Endothelial cell (in vitro differentiated cells): ENCODE data around the gene PALMD. TPM values are rescaled to one million over a fixed set of nuclear protein-coding genes. Genes with fewer than 3 reads are reported as not detected.

Experiments used
- DNase-seq: peaks from one replicate; pipeline ENCODE4 v3.0.0; 2021; ENCODE audit warnings: low spot score
- H3K27ac Mint-ChIP-seq: one replicate; pipeline ENCODE4 v1.8.0; 2021; ENCODE audit warnings: mixed read lengths, inconsistent platforms; ENCODE audit not compliant: unreplicated experiment
- H3K27me3 Mint-ChIP-seq: one replicate; pipeline ENCODE4 v1.8.0; 2021; ENCODE audit warnings: mild to moderate bottlenecking, moderate library complexity, mixed read lengths, inconsistent platforms; ENCODE audit not compliant: unreplicated experiment
- H3K36me3 Mint-ChIP-seq: one replicate; pipeline ENCODE4 v1.8.0; 2021; ENCODE audit warnings: mild to moderate bottlenecking, low read depth, mixed read lengths, inconsistent platforms; ENCODE audit not compliant: unreplicated experiment
- H3K4me1 Mint-ChIP-seq: one replicate; pipeline ENCODE4 v1.8.0; 2021; ENCODE audit warnings: mild to moderate bottlenecking, mixed read lengths, inconsistent platforms; ENCODE audit not compliant: unreplicated experiment
- H3K4me3 Mint-ChIP-seq: one replicate; pipeline ENCODE4 v1.8.0; 2021; ENCODE audit warnings: mild to moderate bottlenecking, mixed read lengths, inconsistent platforms; ENCODE audit not compliant: unreplicated experiment
- H3K9me3 Mint-ChIP-seq: one replicate; pipeline ENCODE4 v1.8.0; 2021; ENCODE audit warnings: mixed read lengths, inconsistent platforms; ENCODE audit not compliant: unreplicated experiment
- CTCF ChIP-seq: fragments of 200-600 bp; sonication (generic); IDR thresholded peaks from one replicate; pipeline ENCODE4 v1.5.0; 2021; ENCODE audit warnings: antibody characterized with exemption; ENCODE audit not compliant: unreplicated experiment
- total RNA-seq: library from RNA; stranded (reverse); fragmentation: NEBNext Ultra II Directional; extraction: Animal tissue kit (Norgen Biotek cat#: 25700); gene quantifications from one replicate; pipeline ENCODE4 v1.2.1, GENCODE V29; 2021; ENCODE audit not compliant: unreplicated experiment

PALMD gene
- total RNA-seq, 1 donor from 2014 or later: 1.9 TPM

DNA sequence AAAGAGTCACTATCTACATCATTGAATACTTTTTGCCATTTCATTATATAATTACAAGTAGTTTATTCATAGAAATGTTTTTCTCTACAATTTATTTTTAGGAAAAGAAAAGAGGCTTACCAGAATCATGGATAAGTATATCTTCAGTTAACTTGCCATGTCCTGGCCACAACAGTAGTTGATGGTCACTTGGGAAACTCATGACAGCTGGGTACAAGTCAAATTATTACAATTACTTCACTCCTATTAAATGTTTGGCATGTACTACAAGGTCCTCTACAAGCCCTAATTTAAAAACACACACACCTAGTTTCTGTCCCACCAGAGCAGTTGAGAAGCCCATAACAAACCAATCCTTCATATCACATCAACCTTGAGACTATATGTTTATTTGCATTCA is 29.4 kb downstream of the PALMD start:
- Mint-ChIP-seq H3K27ac (no peak overlapping the region), H3K36me3 (no peaks in the 10 kb centered on the region), H3K9me3 (no peaks in the 10 kb centered on the region), H3K4me1 (peaks cover 10% of the 10 kb centered on the region), H3K4me3 (no peak overlapping the region), H3K27me3 (no peaks in the 10 kb centered on the region)
- TF ChIP-seq CTCF: no peak
- DNase-seq: no peak

DNA sequence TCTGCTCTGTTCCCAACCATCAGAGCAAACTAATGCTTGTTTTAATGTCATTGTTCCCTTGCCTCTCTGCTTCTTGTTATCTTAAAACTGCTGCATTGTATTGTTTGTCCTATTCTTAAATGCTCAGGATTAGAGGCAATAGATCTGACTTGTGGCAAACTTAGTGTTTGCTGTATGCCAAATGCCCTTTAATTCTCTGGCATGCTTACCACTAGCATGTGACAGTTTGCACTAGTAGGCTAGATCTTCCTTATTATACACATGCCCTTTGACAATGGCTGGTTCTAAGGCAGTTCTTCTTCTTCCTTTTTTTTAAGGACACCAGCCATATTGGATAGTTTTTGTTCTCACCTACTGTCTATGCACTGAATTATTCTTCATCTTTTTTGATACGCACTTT is 30.1 kb downstream of the PALMD start:
- no peaks in the 10 kb centered on the region for H3K9me3 Mint-ChIP-seq
- no peak overlapping the region for H3K27ac Mint-ChIP-seq
- no peak for TF ChIP-seq CTCF
- no peak overlapping the region for H3K4me3 Mint-ChIP-seq
- peaks cover 10% of the 10 kb centered on the region for H3K4me1 Mint-ChIP-seq
- no peaks in the 10 kb centered on the region for H3K36me3 Mint-ChIP-seq
- no peaks in the 10 kb centered on the region for H3K27me3 Mint-ChIP-seq
- DNase-seq: no peak

DNA sequence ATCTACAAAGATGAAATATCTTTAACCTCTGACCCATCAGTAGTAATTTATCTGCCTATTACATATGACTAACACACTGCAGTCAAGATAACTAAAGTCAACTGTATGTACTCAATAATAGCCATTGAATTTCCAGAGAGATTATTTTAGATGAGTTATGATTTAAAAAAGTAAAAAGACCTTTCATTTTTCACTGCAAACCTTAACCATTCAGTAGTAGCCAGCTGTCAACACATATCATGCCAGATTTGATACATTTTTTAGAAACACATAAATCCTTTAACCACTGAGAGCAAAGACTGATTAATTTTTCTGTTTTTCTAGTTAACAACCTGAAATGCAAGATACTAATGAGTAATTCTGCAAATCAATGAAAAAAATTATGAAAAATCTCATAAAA is 31.0 kb downstream of the PALMD start:
- Mint-ChIP-seq H3K4me1 (peaks cover 10% of the 10 kb centered on the region), H3K4me3 (no peak overlapping the region), H3K9me3 (no peaks in the 10 kb centered on the region), H3K27me3 (no peaks in the 10 kb centered on the region), H3K27ac (no peak overlapping the region), H3K36me3 (no peaks in the 10 kb centered on the region)
- no peak for TF ChIP-seq CTCF
- DNase-seq: no peak

DNA sequence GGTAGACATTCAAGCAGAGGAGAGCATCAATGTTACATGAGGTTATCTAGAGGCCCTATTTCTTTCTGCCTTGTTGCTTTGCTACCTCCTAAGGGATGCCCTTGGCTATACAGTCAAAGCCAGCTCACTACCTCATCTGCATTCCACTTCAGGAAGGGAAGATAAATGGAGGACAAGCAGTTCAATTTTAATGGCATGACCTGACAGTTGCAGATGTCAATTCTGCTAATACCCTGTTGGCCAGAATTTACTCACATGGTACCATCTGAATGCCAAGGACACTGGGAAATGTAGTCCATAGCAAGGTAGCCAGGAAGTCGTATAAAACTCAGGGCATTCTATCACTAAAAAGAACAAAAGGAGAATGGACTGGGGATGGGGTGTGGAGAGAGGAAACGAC is 31.5 kb downstream of the PALMD start:
- TF ChIP-seq CTCF: no peak
- no peaks in the 10 kb centered on the region for H3K36me3 Mint-ChIP-seq
- H3K27me3 Mint-ChIP-seq: no peaks in the 10 kb centered on the region
- no peak for DNase-seq
- H3K9me3 Mint-ChIP-seq: no peaks in the 10 kb centered on the region
- H3K27ac Mint-ChIP-seq: no peak overlapping the region
- no peak overlapping the region for H3K4me3 Mint-ChIP-seq
- H3K4me1 Mint-ChIP-seq: peaks cover 10% of the 10 kb centered on the region

DNA sequence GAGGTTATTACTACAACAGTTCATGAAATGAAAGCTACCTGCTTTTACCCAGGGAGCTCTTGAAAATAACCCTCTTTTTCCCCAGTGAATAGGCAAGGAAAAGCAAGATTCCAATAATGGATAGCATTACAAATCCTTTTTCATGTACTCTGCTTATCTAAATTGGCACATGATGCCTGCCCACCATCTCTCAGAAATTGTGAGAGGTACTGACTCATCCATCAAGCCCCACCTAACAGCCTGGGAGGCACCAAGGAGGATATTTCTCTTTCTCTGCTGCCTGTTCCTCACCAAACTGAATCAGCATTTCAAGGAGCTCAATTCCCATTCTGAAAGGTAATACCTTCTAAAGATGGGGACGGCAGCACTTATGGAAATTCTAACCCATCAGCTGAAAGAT is 34.4 kb downstream of the PALMD start:
- H3K4me1 Mint-ChIP-seq: peaks cover 7% of the 10 kb centered on the region
- H3K27me3 Mint-ChIP-seq: no peaks in the 10 kb centered on the region
- DNase-seq: no peak
- no peak overlapping the region for H3K27ac Mint-ChIP-seq
- H3K4me3 Mint-ChIP-seq: no peak overlapping the region
- no peaks in the 10 kb centered on the region for H3K36me3 Mint-ChIP-seq
- TF ChIP-seq CTCF: no peak
- H3K9me3 Mint-ChIP-seq: no peaks in the 10 kb centered on the region
